IPS-15b (cell line): Measurements from ENCODE around the gene GCNA.

Source experiments
- H3K27me3 ChIP-seq: one replicate; pipeline ENCODE4 v1.6.1; 2013; ENCODE audit warnings: low read length; ENCODE audit not compliant: control insufficient read depth, insufficient read depth
- H3K36me3 ChIP-seq: one replicate; pipeline ENCODE4 v1.6.1; 2013; ENCODE audit warnings: low read length; ENCODE audit not compliant: control insufficient read depth, insufficient read depth
- H3K4me1 ChIP-seq: one replicate; pipeline ENCODE4 v1.6.1; 2013; ENCODE audit warnings: mild to moderate bottlenecking, low read length; ENCODE audit not compliant: control insufficient read depth, insufficient read depth
- H3K4me3 ChIP-seq: one replicate; pipeline ENCODE4 v1.5.1; 2013; ENCODE audit warnings: low read depth, low read length
- H3K9ac ChIP-seq: one replicate; pipeline ENCODE4 v1.6.1; 2013; ENCODE audit warnings: low read depth, mild to moderate bottlenecking, low read length
- H3K9me3 ChIP-seq: one replicate; pipeline ENCODE4 v1.6.1; 2013; ENCODE audit warnings: mild to moderate bottlenecking, low read length; ENCODE audit not compliant: control insufficient read depth, insufficient read depth

GCNA gene, protein sequence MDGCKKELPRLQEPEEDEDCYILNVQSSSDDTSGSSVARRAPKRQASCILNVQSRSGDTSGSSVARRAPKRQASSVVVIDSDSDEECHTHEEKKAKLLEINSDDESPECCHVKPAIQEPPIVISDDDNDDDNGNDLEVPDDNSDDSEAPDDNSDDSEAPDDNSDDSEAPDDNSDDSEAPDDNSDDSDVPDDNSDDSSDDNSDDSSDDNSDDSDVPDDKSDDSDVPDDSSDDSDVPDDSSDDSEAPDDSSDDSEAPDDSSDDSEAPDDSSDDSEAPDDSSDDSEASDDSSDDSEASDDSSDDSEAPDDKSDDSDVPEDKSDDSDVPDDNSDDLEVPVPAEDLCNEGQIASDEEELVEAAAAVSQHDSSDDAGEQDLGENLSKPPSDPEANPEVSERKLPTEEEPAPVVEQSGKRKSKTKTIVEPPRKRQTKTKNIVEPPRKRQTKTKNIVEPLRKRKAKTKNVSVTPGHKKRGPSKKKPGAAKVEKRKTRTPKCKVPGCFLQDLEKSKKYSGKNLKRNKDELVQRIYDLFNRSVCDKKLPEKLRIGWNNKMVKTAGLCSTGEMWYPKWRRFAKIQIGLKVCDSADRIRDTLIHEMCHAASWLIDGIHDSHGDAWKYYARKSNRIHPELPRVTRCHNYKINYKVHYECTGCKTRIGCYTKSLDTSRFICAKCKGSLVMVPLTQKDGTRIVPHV

GRCh38 chrX:71578253-71579135 is at the start of gene GCNA:
Gene GCNA (plus strand): TSS chrX:71578437. CDS start chrX:71580822, 2,385 bp downstream.
- no peaks in the 10 kb centered on the region for H3K4me1 ChIP-seq
- H3K9ac ChIP-seq, result no peak within 1 kb of the TSS
- no peaks in the 10 kb centered on the region for H3K27me3 ChIP-seq
- H3K4me3 ChIP-seq, result no peak within 1 kb of the TSS
- peaks cover 14% of the 10 kb centered on the region for H3K36me3 ChIP-seq
- H3K9me3 ChIP-seq, result no peaks in the 10 kb centered on the region

- Histone ChIP-seq H3K36me3 (no peaks in the 10 kb centered on the region), H3K4me3 (peak overlapping the region; percentile 92), H3K27me3 (no peaks in the 10 kb centered on the region), H3K9ac (no peak overlapping the region), H3K9me3 (no peaks in the 10 kb centered on the region), H3K4me1 (no peaks in the 10 kb centered on the region)
Observed at GRCh38 chrX:71532078-71532752, 46.0 kb upstream of the GCNA start.

GRCh38 chrX:71532753-71533425 is 45.3 kb upstream of the GCNA start, which contains the start of gene OGT:
Gene OGT (plus strand): TSS chrX:71533104. CDS start chrX:71533300, 196 bp downstream.
- no peaks in the 10 kb centered on the region for H3K27me3 ChIP-seq
- H3K4me1 ChIP-seq, result no peaks in the 10 kb centered on the region
- H3K36me3 ChIP-seq, result no peaks in the 10 kb centered on the region
- no peaks in the 10 kb centered on the region for H3K9me3 ChIP-seq
- H3K9ac ChIP-seq, result peak within 1 kb of the TSS; percentile 95
- H3K4me3 ChIP-seq, result peak within 1 kb of the TSS; percentile 92

GRCh38 chrX:71533516-71533850 is 44.8 kb upstream of the GCNA start:
- Histone ChIP-seq H3K27me3 (no peaks in the 10 kb centered on the region), H3K4me3 (peak overlapping the region; percentile 92), H3K9ac (peak overlapping the region; percentile 95), H3K36me3 (no peaks in the 10 kb centered on the region), H3K9me3 (no peaks in the 10 kb centered on the region), H3K4me1 (no peaks in the 10 kb centered on the region)

DNA sequence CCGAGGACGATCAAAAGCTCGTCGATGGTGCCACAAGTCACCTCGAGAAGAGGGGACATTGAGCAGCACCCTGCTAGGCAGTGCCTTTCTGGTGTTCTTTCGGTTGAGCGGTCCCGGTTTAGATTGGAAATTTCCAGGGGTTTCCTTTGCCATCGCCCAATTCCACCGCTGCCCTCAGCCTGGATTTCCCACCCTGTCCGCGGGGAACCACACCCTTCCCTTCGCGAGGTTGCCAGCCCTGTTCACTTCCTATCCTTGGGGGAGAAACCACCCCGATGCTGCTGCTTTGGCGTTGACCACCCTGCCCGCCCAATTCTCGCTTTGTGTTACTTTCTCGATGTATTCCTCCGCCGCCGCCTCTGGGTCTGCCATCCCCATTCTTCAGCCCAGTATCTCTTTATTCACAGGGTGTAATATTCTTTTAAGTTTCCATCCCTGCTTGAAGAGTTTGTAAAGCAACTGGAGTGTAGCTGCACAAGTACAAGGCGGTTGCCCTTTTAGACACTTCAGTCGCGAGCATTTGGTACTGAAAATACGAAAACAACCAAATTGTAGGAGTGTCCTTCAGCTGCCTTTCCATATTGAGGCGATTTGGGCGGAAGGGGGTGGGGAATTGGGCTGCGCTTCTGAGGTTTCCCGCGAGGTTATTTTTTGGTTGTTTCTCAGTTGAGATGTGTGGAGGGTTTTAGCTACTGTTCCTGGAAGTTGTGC is 44.2 kb upstream of the GCNA start:
- Histone ChIP-seq H3K4me1 (no peaks in the 10 kb centered on the region), H3K9me3 (no peaks in the 10 kb centered on the region), H3K4me3 (peak overlapping the region; percentile 92), H3K27me3 (no peaks in the 10 kb centered on the region), H3K36me3 (no peaks in the 10 kb centered on the region), H3K9ac (peak overlapping the region; percentile 95)

GRCh38 chrX:71534773-71535544 is 43.3 kb upstream of the GCNA start:
- Histone ChIP-seq H3K4me3 (peak overlapping the region; percentile 92), H3K4me1 (no peaks in the 10 kb centered on the region), H3K36me3 (no peaks in the 10 kb centered on the region), H3K27me3 (no peaks in the 10 kb centered on the region), H3K9ac (no peak overlapping the region), H3K9me3 (no peaks in the 10 kb centered on the region)

DNA sequence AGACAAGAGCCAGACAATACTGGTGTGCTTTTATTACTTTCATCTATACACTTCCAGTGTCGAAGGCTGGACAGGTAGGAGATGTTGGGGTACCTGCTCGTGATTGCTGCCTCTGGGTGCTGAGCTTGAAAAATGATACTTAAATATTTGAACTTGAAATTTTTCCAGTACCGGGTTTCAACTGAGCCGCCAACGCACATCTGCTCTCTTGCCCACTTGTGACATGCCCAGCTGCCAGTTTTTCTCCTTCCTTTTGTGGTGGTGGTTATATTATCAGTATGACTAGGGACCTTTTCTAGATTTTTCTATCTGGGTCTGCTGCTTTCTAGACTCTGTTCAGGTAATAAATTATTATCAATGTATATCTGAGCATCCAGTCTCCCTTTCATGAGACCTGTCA is 42.0 kb upstream of the GCNA start:
- peaks cover 2% of the 10 kb centered on the region for H3K4me1 ChIP-seq
- H3K36me3 ChIP-seq, result no peaks in the 10 kb centered on the region
- H3K9me3 ChIP-seq, result no peaks in the 10 kb centered on the region
- no peaks in the 10 kb centered on the region for H3K27me3 ChIP-seq
- H3K4me3 ChIP-seq, result no peak overlapping the region
- H3K9ac ChIP-seq, result no peak overlapping the region

DNA sequence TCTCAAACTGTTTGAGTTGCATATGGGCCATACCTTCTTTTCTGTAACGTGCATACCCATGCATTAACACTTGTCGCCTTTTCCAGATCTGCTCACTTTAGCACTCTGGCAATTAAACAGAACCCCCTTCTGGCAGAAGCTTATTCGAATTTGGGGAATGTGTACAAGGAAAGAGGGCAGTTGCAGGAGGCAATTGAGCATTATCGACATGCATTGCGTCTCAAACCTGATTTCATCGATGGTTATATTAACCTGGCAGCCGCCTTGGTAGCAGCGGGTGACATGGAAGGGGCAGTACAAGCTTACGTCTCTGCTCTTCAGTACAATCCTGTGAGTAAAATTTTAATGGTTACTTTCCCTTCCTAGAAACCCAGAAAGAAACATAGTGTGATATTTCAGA is 40.5 kb upstream of the GCNA start:
- Histone ChIP-seq H3K4me1 (peaks cover 5% of the 10 kb centered on the region), H3K27me3 (no peaks in the 10 kb centered on the region), H3K4me3 (no peak overlapping the region), H3K36me3 (no peaks in the 10 kb centered on the region), H3K9me3 (no peaks in the 10 kb centered on the region), H3K9ac (no peak overlapping the region)

- H3K27me3 ChIP-seq, result no peaks in the 10 kb centered on the region
- H3K36me3 ChIP-seq, result no peaks in the 10 kb centered on the region
- peaks cover 3% of the 10 kb centered on the region for H3K9me3 ChIP-seq
- no peak overlapping the region for H3K4me3 ChIP-seq
- H3K9ac ChIP-seq, result no peak overlapping the region
- H3K4me1 ChIP-seq, result peaks cover 7% of the 10 kb centered on the region
Observed at GRCh38 chrX:71540801-71541200, 37.4 kb upstream of the GCNA start.
